A549 treated with AZD2906 at 1 μM for 4 hours (cell line): ENCODE results near the gene POTEH. TPM values are rescaled to one million over a fixed set of nuclear protein-coding genes. Genes with fewer than 3 reads are reported as not detected.

Experiments
- total RNA-seq: library from RNA; stranded (reverse); fragments of 200-300 nt; extraction: Qiagen RNA extraction; gene quantifications from 5 replicates; pipeline ENCODE4 v1.2.3, GENCODE V29; 2022

Gene POTEH
- not detected in 5 replicates for total RNA-seq

DNA sequence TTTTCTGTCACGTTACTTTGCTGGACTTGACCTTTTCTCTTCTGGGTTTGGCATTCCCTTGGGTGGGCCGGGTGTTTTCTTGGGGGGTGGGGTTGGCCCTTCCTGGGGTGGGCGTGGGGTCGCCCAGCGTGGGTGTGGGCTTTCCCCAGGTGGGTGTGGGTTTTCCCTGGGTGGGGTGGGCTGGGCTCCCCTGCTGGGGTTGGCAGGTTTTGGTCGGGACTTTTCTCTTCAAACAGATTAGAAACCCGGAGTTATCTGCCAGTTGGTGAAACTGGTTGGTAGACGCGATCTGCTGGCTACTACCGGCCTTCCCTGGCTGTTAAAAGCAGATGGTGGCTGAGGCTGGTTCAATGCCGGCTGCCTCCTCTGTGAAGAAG is at the start of gene POTEH:
TSS of gene POTEH (plus strand) at position 278 of the 377 bp plus-strand sequence. CDS start at position 330, 52 bp downstream.

Other genes with a start within 250 kb of the POTEH start
- not detected in 5 replicates for gene OR11H1, start 161.8 kb upstream of the POTEH start, total RNA-seq